H1 (cell line): ENCODE measurements around the gene RNPEPL1. TPM values are rescaled to one million over a fixed set of nuclear protein-coding genes. Genes with fewer than 3 reads are reported as not detected.

Experiments used
- CTCF ChIA-PET: fragments of 300-600 bp; sonication (Branson Sonifier 250); formaldehyde crosslinking; loops from one replicate; lab custom pipeline; 2021; ENCODE audit not compliant: partially characterized antibody; lab: Charles Lee
- POLR2A ChIA-PET: fragments of 300-600 bp; sonication (Branson Sonifier 250); formaldehyde crosslinking; loops from one replicate; lab custom pipeline; 2021; ENCODE audit warnings: inconsistent platforms; ENCODE audit not compliant: partially characterized antibody; lab: Charles Lee
- DNase-seq, 2 experiments: peaks; one replicate each; pipeline versions ENCODE4 v3.0.0 to v3.0.0-alpha.2; 2010 to 2022; ENCODE audit warnings: low spot score in 2 of 2, low read depth in 1 of 2, mixed read lengths in 1 of 2
- FAIRE-seq: peaks from 2 replicates; lab custom pipeline; 2011; peaks lifted over from hg19 to GRCh38; lab: Jason Lieb, UNC
- H2AFZ ChIP-seq: 2 replicates; pipeline ENCODE4 v1.8.1; 2012; ENCODE audit warnings: low read length, inconsistent platforms
- H2AK5ac ChIP-seq: 2 replicates; pipeline ENCODE4 v1.6.1; 2013; ENCODE audit warnings: low read depth, low read length
- H2BK120ac ChIP-seq: replicated peaks from 2 replicates; pipeline ENCODE3; 2013; ENCODE audit warnings: low read depth, low read length, inconsistent platforms
- H2BK12ac ChIP-seq: 2 replicates; pipeline ENCODE4 v1.6.1; 2013; ENCODE audit warnings: low read depth, low read length
- H2BK15ac ChIP-seq: 2 replicates; pipeline ENCODE4 v1.6.1; 2013; ENCODE audit warnings: low read length
- H2BK20ac ChIP-seq: 2 replicates; pipeline ENCODE4 v1.6.1; 2013; ENCODE audit warnings: low read length
- H2BK5ac ChIP-seq: 2 replicates; pipeline ENCODE4 v1.6.1; 2013; ENCODE audit warnings: low read depth, low read length
- H3K14ac ChIP-seq: 2 replicates; pipeline ENCODE4 v1.6.1; 2013; ENCODE audit warnings: inconsistent platforms; ENCODE audit not compliant: insufficient read length
- H3K18ac ChIP-seq: 2 replicates; pipeline ENCODE4 v1.6.1; 2013; ENCODE audit warnings: low read length; ENCODE audit errors: extremely low read depth
- H3K23ac ChIP-seq: 2 replicates; pipeline ENCODE4 v1.6.1; 2013; ENCODE audit warnings: inconsistent platforms; ENCODE audit not compliant: insufficient read length
- H3K23me2 ChIP-seq: 2 replicates; pipeline ENCODE4 v1.6.1; 2013; ENCODE audit warnings: low read depth, low read length
- H3K27ac ChIP-seq: 2 replicates; pipeline ENCODE4 v1.6.1; 2011; ENCODE audit warnings: low read depth, low read length, inconsistent platforms
- H3K27me3 ChIP-seq, 4 experiments: replicated peaks in 1 of 4; 1 replicate in 1 of 4; 2 replicates in 3 of 4; pipeline versions ENCODE4 v1.6.1 to v1.8.1; 2011 to 2013; ENCODE audit warnings: low read length in 3 of 4, mild to moderate bottlenecking in 3 of 4, inconsistent platforms in 2 of 4, mixed read lengths in 2 of 4, moderate library complexity in 1 of 4; ENCODE audit not compliant: control insufficient read depth in 3 of 4, insufficient read depth in 3 of 4; ENCODE audit errors: extremely low read depth in 1 of 4
- H3K36me3 ChIP-seq, 4 experiments: 2 replicates each; pipeline versions ENCODE4 v1.6.1 to v1.8.1; 2011 to 2013; ENCODE audit warnings: mild to moderate bottlenecking in 4 of 4, low read length in 3 of 4, moderate library complexity in 2 of 4, control low read depth in 1 of 4, inconsistent platforms in 1 of 4; ENCODE audit not compliant: insufficient read depth in 4 of 4, control insufficient read depth in 2 of 4
- H3K4ac ChIP-seq: replicated peaks from 2 replicates; pipeline ENCODE3; 2013; ENCODE audit warnings: low read length, low read depth, mixed read lengths, inconsistent platforms; ENCODE audit not compliant: insufficient read length
- H3K4me1 ChIP-seq, 4 experiments: replicated peaks in 1 of 4; 1 replicate in 1 of 4; 2 replicates in 3 of 4; pipeline versions ENCODE4 v1.6.1 to v1.8.1; 2011 to 2013; ENCODE audit warnings: low read length in 3 of 4, inconsistent platforms in 2 of 4, mixed read lengths in 1 of 4; ENCODE audit not compliant: insufficient read depth in 4 of 4, control insufficient read depth in 3 of 4
- H3K4me2 ChIP-seq, 2 experiments: 2 replicates each; pipeline versions ENCODE4 v1.6.1 to v1.8.1; 2011 to 2013; ENCODE audit warnings: low read depth in 2 of 2, low read length in 2 of 2, control low read depth in 1 of 2, inconsistent platforms in 1 of 2, mild to moderate bottlenecking in 1 of 2; ENCODE audit not compliant: insufficient read depth in 1 of 2
- H3K4me3 ChIP-seq, 4 experiments: fragments of 200-600, 300-600 bp in 1 of 4; sonication (generic), shearing (Covaris generic), sonication (Bioruptor Twin) in 1 of 4; 2 replicates each; pipeline versions ENCODE4 v1.5.1 to v1.8.1; 2011 to 2016; ENCODE audit warnings: low read length in 4 of 4, low read depth in 3 of 4, control low read depth in 2 of 4, inconsistent platforms in 2 of 4, mild to moderate bottlenecking in 2 of 4, mixed read lengths in 1 of 4, moderate library complexity in 1 of 4; ENCODE audit not compliant: insufficient read depth in 2 of 4; ENCODE audit errors: extremely low read depth in 1 of 4
- H3K56ac ChIP-seq: replicated peaks from 2 replicates; pipeline ENCODE3; 2013; ENCODE audit warnings: low read depth, mild to moderate bottlenecking, mixed read lengths, low read length, inconsistent platforms; ENCODE audit not compliant: insufficient read length
- H3K79me1 ChIP-seq: 2 replicates; pipeline ENCODE4 v1.6.1; 2013; ENCODE audit warnings: low read depth, low read length, control low read depth
- H3K79me2 ChIP-seq, 2 experiments: 2 replicates each; pipeline versions ENCODE4 v1.6.1 to v1.8.1; 2012 to 2013; ENCODE audit warnings: low read length in 2 of 2, mild to moderate bottlenecking in 2 of 2, inconsistent platforms in 1 of 2; ENCODE audit not compliant: insufficient read depth in 2 of 2, control insufficient read depth in 1 of 2
- H3K9ac ChIP-seq, 4 experiments: replicated peaks in 1 of 4; 1 replicate in 1 of 4; 2 replicates in 3 of 4; pipeline versions ENCODE4 v1.6.1 to v1.8.1; 2011 to 2013; ENCODE audit warnings: low read depth in 3 of 4, low read length in 3 of 4, control low read depth in 2 of 4, mild to moderate bottlenecking in 2 of 4, moderate library complexity in 2 of 4, inconsistent platforms in 1 of 4; ENCODE audit errors: extremely low read depth in 1 of 4
- H3K9me3 ChIP-seq, 2 experiments: 2 replicates each; pipeline versions ENCODE4 v1.6.1 to v1.8.1; 2012 to 2013; ENCODE audit warnings: mild to moderate bottlenecking in 2 of 2, moderate library complexity in 2 of 2, control low read depth in 1 of 2, inconsistent platforms in 1 of 2, low read depth in 1 of 2, low read length in 1 of 2, mixed read lengths in 1 of 2; ENCODE audit not compliant: insufficient read depth in 2 of 2
- H4K20me1 ChIP-seq, 2 experiments: replicated peaks in 1 of 2; 2 replicates each; pipeline versions ENCODE3 to v1.8.1; 2011 to 2013; ENCODE audit warnings: inconsistent platforms in 2 of 2, low read length in 2 of 2, mild to moderate bottlenecking in 1 of 2; ENCODE audit not compliant: insufficient read depth in 2 of 2, control insufficient read depth in 1 of 2
- H4K5ac ChIP-seq: 2 replicates; pipeline ENCODE4 v1.6.1; 2013; ENCODE audit warnings: low read length, low read depth, mixed read lengths, inconsistent platforms; ENCODE audit not compliant: insufficient read length
- H4K8ac ChIP-seq: 2 replicates; pipeline ENCODE4 v1.8.0; 2013; ENCODE audit warnings: mild to moderate bottlenecking, moderate library complexity, low read length, inconsistent platforms; ENCODE audit not compliant: insufficient read depth; ENCODE audit errors: extremely low read depth
- H4K91ac ChIP-seq: replicated peaks from 2 replicates; pipeline ENCODE3; 2013; ENCODE audit warnings: low read length, mixed read lengths, inconsistent platforms; ENCODE audit not compliant: insufficient read length
- ATF3 ChIP-seq: IDR thresholded peaks from 2 replicates; pipeline ENCODE4 v1.6.1; 2011; ENCODE audit warnings: low read depth, mild to moderate bottlenecking, low read length; ENCODE audit not compliant: insufficient read depth
- BCL11A ChIP-seq, 2 experiments: IDR thresholded peaks; one replicate each; pipeline ENCODE4 v1.6.1; 2011; ENCODE audit warnings: low read depth in 2 of 2, low read length in 2 of 2, mild to moderate bottlenecking in 2 of 2
- CREB1 ChIP-seq: IDR thresholded peaks from 2 replicates; pipeline ENCODE4 v1.6.1; 2012; ENCODE audit warnings: inconsistent platforms
- KDM4A ChIP-seq: IDR thresholded peaks from one replicate; pipeline ENCODE4 v1.7.1; 2012; ENCODE audit warnings: low read depth, mild to moderate bottlenecking, moderate library complexity, low read length, inconsistent platforms; ENCODE audit not compliant: severe bottlenecking
- MAFK ChIP-seq: IDR thresholded peaks from 2 replicates; pipeline ENCODE4 v1.6.1; 2012; ENCODE audit warnings: low read depth, mild to moderate bottlenecking, improper control_type of control experiment, low read length
- POLR2A ChIP-seq, 2 experiments: IDR thresholded peaks; 1 replicate in 1 of 2; 2 replicates in 1 of 2; pipeline ENCODE4 v1.6.1; 2011; ENCODE audit warnings: low read depth in 2 of 2, low read length in 2 of 2, mild to moderate bottlenecking in 2 of 2; ENCODE audit errors: control extremely low read depth in 1 of 2
- RBBP5 ChIP-seq: IDR thresholded peaks from 2 replicates; pipeline ENCODE4 v1.7.1; 2012; ENCODE audit warnings: low read depth, mild to moderate bottlenecking, inconsistent platforms, low read length, moderate library complexity, borderline replicate concordance
- SP4 ChIP-seq: IDR thresholded peaks from 2 replicates; pipeline ENCODE4 v1.6.1; 2012; ENCODE audit warnings: low read length, inconsistent platforms
- TBP ChIP-seq: IDR thresholded peaks from 2 replicates; pipeline ENCODE4 v1.6.1; 2011; ENCODE audit warnings: low read depth, low read length, improper control_type of control experiment
- USF2 ChIP-seq: IDR thresholded peaks from 2 replicates; pipeline ENCODE4 v1.6.1; 2011; ENCODE audit warnings: low read length, improper control_type of control experiment
- YY1 ChIP-seq: IDR thresholded peaks from 2 replicates; pipeline ENCODE4 v1.6.1; 2011; ENCODE audit warnings: low read depth, mild to moderate bottlenecking, low read length
- WGBS, 2 experiments: shearing (Covaris generic) in 1 of 2; methylation state at CpG; one replicate each; pipeline versions ENCODE4 v1.1.6 to v1.1.7; 2013 to 2015; ENCODE audit warnings: low lambda C conversion rate in 2 of 2, mixed read lengths in 2 of 2, inconsistent platforms in 1 of 2, low coverage in 1 of 2, missing lambda C conversion rate in 1 of 2; ENCODE audit not compliant: insufficient replicate concordance in 2 of 2, insufficient coverage in 1 of 2, insufficient read length in 1 of 2; ENCODE audit errors: extremely low coverage in 1 of 2, missing lambda C conversion rate in 1 of 2; 5-methylcytosine and 5-hydroxymethylcytosine counted together
- polyA plus RNA-seq, 7 experiments: library from polyadenylated mRNA; depleted of rRNA in 3 of 7; stranded (reverse) in 5 of 7; unstranded in 2 of 7; fragments of >200 nt in 5 of 7; fragments of 200-250 nt in 2 of 7; gene quantifications; 1 replicate in 5 of 7; 2 replicates in 1 of 7; 4 replicates in 1 of 7; pipeline versions ENCODE4 v1.2.1 to v1.2.3, GENCODE V29; 2011 to 2013; ENCODE audit warnings: missing spikeins in 2 of 7, mixed read lengths in 2 of 7
- total RNA-seq: library from RNA; stranded (reverse); fragmentation: NEBNext Ultra II Directional; extraction: Animal tissue kit (Norgen Biotek cat#: 25700); gene quantifications from 2 replicates; pipeline ENCODE4 v1.2.1, GENCODE V29; 2021

The RNPEPL1 gene
- total and polyA plus RNA-seq, 2 of the 8 experiments (the other 6 are each of a cell fraction or from before 2014, with no cell fraction given): 9.0 to 11.3 TPM

GRCh38 chr2:240556553-240557100 lies 11.7 kb upstream of the RNPEPL1 start:
- no peak overlapping the region for H2BK15ac ChIP-seq
- H4K5ac ChIP-seq: no peak overlapping the region
- no peak overlapping the region for H2BK20ac ChIP-seq
- no peak overlapping the region for H4K91ac ChIP-seq
- 34% methylated on average over 9 of the region's 9 CpGs; no CpG with 5 or more reads in 1 of the 2 experiments for WGBS, 2 experiments
- H3K56ac ChIP-seq: no peak overlapping the region
- H3K4me2 ChIP-seq: peak overlapping the region; percentile 60 to 77; a peak in 3 of 4 replicates
- H3K23ac ChIP-seq: no peak overlapping the region
- no peaks in the 10 kb centered on the region for H3K79me2 ChIP-seq
- ChIA-PET POLR2A (interaction anchor here (0.9 kb wide), 1 partner anchor 10 kb away, joined by 4 read pairs; no protein-coding TSS in a partner anchor), CTCF (interaction anchor here (0.9 to 2.4 kb wide), 7 partner anchors 9 to 107 kb away, joined by 3 to 11 read pairs (median 4); partner anchors contain the start of gene CAPN10)
- peaks cover 0 to 4% of the 10 kb centered on the region in 2 experiments for H4K20me1 ChIP-seq
- H2BK5ac ChIP-seq: no peak overlapping the region
- no peak overlapping the region for H2AFZ ChIP-seq
- peaks cover 0 to 14% (median 9%) of the 10 kb centered on the region in 4 experiments; a peak in 5 of 7 replicates for H3K4me1 ChIP-seq
- no peak overlapping the region for H2BK120ac ChIP-seq
- peaks cover 3 to 33% (median 22%) of the 10 kb centered on the region in 4 experiments for H3K27me3 ChIP-seq
- H3K79me1 ChIP-seq: 0 out of 2 replicates have a peak, but pooled peaks cover 2% of the 10 kb centered on the region
- no peak overlapping the region for H2BK12ac ChIP-seq
- no peak overlapping the region for H3K14ac ChIP-seq
- H2AK5ac ChIP-seq: no peak overlapping the region
- no peak overlapping the region for H3K9ac ChIP-seq
- peak in 1 of 2 experiments; percentile 79 for DNase-seq
- H3K4ac ChIP-seq: no peak overlapping the region
- H3K9me3 ChIP-seq: 0 out of 4 replicates have a peak, but pooled peaks cover 0 to 3% of the 10 kb centered on the region in 2 experiments
- peak overlapping the region in 1 of 4 experiments; percentile 55; a peak in 2 of 8 replicates for H3K4me3 ChIP-seq
- no peak overlapping the region for H3K27ac ChIP-seq
- FAIRE-seq: no peak
- H3K18ac ChIP-seq: no peak overlapping the region
- no peak overlapping the region for H4K8ac ChIP-seq
- H3K23me2 ChIP-seq: peaks cover 4% of the 10 kb centered on the region; the same call in 1 of the 2 replicates
- no peaks in the 10 kb centered on the region; a peak in 2 of 8 replicates for H3K36me3 ChIP-seq
- TF ChIP-seq TBP: no peak
- no peak for TF ChIP-seq BCL11A (IDR thresholded peaks at IDR 0.05; ENCODE audit: low read depth in 2 of 2, low read length in 2 of 2)
- no peak for TF ChIP-seq RBBP5
- no peak for TF ChIP-seq USF2
- no peak for TF ChIP-seq MAFK
- no peak for TF ChIP-seq POLR2A (IDR thresholded peaks at IDR 0.05; ENCODE audit: control extremely low read depth in 1 of 2, low read depth in 2 of 2, low read length in 2 of 2)
- no peak for TF ChIP-seq KDM4A
- peak; percentile 16; the same call in 1 of the 2 replicates for TF ChIP-seq CREB1
- TF ChIP-seq SP4: no peak
- 0 out of 2 replicates have a peak, but pooled peaks have one; percentile 21 for TF ChIP-seq YY1
- TF ChIP-seq ATF3: no peak
